ENCODE data around the gene FFAR3.

DNA sequence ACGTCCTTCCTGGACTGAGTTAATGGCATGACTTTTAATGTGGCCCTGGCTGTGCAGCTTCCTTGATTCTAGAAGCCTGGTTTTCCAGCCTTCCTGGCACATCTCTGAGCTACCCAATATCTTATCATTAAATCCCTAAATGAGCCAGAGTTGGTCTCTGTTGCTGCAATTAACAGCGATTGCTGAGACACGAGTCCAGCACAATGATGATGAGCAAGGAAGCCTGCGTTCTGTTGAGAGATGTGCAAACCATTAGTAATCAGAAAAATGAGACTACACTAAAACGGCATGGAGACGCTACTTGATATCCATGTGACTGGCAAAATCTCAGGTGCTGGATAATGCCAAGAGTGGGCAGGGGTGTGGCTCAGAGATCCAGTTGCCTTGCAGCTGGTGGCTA lies 38.8 kb downstream of the FFAR3 start:
- TF ChIP-seq POLR2A (IDR thresholded peaks at IDR 0.05; ENCODE audit: low read depth, low read length) (no peak), POLR2AphosphoS5 (IDR thresholded peaks at IDR 0.05; ENCODE audit: low read depth, low read length) (no peak), TAF1 (IDR thresholded peaks at IDR 0.05; ENCODE audit: low read depth, low read length) (no peak), SPI1 (IDR thresholded peaks at IDR 0.05; ENCODE audit: low read depth, low read length) (no peak), POU2F2 (IDR thresholded peaks at IDR 0.05; ENCODE audit: low read depth, low read length) (no peak)
